ENCODE results near the gene CD72.

CD72 gene

DNA sequence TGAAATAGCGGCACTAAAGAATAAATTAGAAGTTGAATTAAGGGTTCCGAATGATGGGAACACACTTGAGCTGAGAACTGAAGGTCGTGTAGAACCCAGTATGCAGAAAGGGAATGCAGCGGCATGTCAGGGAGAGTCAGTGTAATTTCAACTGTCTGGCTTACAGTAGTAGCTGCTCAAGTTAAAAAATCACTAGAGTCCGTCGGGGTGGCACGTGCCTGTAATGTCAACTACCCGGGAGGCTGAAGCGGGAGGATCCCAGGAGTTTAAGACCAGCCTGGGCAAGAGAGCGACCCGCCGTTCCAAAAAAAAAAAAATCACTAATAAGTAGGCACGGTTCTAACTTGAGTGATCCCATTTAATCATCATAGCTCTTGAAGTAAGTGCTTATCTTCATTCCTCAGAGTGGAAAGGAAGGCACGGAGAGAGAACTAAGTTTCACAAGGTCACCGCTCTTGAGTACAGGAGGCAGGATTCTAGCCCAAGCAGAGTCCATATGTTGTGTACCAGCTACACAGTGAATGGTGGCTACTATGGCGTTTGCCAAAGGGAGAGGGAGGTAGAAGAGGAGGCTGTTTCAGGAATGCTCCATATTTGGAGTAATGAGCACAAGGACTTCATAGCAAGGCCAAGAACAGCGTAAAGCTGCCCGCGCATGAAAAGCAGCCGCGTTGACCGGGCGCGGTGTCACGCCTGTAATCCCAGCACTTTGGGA lies 38.8 kb upstream of the CD72 start:
- peak overlapping the region; percentile 80 for H3K27ac ChIP-seq
- no peak for TF ChIP-seq ZFX (IDR thresholded peaks at IDR 0.05)
- TF ChIP-seq, protein P1, sequence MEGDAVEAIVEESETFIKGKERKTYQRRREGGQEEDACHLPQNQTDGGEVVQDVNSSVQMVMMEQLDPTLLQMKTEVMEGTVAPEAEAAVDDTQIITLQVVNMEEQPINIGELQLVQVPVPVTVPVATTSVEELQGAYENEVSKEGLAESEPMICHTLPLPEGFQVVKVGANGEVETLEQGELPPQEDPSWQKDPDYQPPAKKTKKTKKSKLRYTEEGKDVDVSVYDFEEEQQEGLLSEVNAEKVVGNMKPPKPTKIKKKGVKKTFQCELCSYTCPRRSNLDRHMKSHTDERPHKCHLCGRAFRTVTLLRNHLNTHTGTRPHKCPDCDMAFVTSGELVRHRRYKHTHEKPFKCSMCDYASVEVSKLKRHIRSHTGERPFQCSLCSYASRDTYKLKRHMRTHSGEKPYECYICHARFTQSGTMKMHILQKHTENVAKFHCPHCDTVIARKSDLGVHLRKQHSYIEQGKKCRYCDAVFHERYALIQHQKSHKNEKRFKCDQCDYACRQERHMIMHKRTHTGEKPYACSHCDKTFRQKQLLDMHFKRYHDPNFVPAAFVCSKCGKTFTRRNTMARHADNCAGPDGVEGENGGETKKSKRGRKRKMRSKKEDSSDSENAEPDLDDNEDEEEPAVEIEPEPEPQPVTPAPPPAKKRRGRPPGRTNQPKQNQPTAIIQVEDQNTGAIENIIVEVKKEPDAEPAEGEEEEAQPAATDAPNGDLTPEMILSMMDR (conservative IDR thresholded peaks at IDR 0.05): no peak

DNA sequence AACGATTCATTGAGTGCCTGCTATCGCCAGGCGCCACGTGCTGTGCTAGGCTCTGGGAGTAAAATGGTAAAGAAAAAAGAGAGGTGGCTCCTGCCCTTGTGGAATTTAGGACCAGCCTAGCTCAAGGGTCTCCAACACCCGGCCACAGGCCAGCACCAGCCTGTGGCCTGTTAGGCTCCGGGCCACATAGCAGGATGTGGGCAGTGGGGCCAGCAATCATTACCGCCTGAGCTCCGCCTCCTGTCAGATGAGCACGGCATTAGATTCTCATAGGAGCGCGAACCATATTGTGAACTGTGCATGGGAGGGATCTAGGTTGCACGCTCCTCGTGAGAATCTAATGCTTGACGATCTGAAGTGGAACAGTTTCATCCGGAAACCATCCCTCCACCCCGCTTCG lies 38.1 kb upstream of the CD72 start:
- H3K27ac ChIP-seq: no peak overlapping the region
- TF ChIP-seq ZFX (IDR thresholded peaks at IDR 0.05): no peak
- TF ChIP-seq, protein P1 (conservative IDR thresholded peaks at IDR 0.05): no peak

DNA sequence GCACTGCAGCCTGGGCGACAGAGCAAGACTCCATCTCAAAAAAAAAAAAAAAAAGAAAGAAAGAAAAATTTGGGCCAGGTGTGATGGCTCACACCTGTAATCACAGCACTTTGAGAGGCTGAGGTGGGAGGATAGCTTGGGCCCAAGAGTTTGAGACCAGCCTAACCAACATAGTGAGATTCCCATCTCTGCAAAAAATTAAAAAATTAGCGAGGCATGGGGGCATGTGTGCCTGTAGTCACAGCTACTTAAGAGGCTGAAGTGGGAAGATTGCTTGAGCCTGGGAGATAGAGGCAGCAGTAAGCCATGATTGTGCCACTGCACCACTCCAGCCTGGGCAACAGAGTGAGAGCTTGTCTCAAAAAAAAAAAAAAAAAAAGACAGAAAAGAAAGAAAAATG lies 35.4 kb upstream of the CD72 start:
- no peak overlapping the region for H3K27ac ChIP-seq
- TF ChIP-seq ZFX (IDR thresholded peaks at IDR 0.05): no peak

- no peak overlapping the region for H3K27ac ChIP-seq
- no peak for TF ChIP-seq ZFX (IDR thresholded peaks at IDR 0.05)
- TF ChIP-seq, protein P1 (conservative IDR thresholded peaks at IDR 0.05): no peak
These were observed 34.6 kb upstream of the CD72 start for GRCh38 chr9:35652829-35653209.

DNA sequence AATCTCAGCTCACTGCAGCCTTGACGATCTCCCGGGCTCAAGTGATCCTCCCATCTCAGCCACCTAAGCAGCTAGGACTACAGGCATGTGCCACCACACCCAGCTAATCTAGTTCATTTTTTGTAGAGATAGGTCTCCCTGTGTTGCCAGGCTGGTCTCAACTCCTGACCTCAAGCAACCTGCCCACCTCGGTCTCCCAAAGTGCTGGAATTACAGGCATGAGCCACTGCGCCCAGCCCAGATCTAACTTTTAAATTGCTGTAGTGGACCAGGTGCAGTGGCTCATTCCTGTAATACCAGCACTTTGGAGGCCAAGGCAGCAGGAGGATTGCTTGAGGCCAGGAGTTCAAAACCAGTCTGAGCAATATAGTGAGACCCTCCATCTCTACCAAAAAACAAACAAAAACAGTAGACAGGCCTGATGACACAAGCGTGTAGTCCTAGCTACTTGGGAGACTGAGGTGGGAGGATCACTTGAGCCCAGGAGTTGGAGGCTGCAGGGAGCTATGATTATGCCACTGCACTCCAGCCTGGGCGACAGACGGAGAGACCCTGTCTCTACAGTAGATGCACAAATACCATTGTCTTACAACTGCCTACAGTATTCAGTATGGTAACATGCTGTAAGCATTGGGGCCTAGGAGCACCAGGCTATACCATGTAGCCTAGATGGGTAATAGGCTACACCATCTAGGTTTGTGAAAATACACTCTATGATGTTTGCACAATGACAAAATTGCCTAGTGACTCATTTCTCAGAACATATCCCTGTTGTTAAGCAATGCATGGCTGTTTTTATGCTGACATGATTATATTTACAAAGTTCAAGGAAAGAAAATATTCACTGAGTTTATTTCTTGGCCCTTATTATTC lies 34.0 kb upstream of the CD72 start:
- H3K27ac ChIP-seq: no peak overlapping the region
- no peak for TF ChIP-seq ZFX (IDR thresholded peaks at IDR 0.05)
- TF ChIP-seq, protein P1 (conservative IDR thresholded peaks at IDR 0.05): no peak

- no peak within 1 kb of the TSS for H3K27ac ChIP-seq
- TF ChIP-seq ZFX (IDR thresholded peaks at IDR 0.05): no peak
- TF ChIP-seq, protein P1 (conservative IDR thresholded peaks at IDR 0.05): no peak
These were observed 32.3 kb upstream of the CD72 start, which contains the start of gene SIT1 for GRCh38 chr9:35650341-35651158. Gene SIT1, minus strand, starts transcription at chr9:35650931. Its CDS starts 78 bp downstream, at chr9:35650853.

DNA sequence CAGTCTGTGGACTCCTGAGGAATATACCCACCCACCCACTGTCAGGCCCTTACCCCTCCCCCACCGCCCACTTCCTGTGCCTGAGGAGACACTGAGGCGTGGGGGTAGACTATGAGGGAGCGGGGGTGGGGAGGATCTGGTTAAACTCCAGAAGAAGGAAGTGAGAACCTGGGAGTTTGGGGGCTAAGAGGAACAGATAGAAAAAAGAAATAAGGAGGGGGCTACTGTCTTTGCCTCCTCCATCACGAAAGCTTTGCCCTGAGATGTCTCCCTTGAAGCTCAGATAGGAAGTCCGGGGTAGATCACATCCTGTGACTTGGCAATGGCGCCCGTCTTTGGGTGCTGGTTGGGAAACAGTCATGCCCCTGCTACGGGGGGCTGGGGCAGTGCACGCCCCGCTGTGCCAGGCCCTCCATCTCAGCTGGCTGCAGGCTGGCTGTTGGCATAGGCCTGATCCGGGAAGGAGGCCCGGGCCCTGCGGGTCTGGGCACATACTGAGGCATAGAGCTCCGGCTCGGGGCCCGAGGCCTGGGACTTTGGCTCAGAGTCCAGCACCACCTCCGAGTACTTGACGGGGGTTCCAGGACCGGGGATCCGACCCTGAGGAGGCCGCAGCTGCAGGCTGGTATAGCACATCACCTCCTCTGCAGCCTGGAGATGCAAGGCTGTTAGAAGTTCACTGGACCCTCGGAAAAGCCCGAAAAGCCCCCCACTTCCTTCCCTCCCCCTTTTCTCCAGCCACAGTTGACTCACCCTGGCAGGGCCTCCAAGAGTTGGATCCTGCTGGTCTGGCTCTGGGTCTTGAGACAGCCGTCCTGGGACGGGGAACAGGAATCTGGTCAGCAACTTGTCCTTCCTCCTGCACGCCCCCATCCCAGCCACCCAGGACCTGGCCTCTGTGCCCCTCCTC lies 31.5 kb upstream of the CD72 start:
- H3K27ac ChIP-seq: no peak overlapping the region
- no peak for TF ChIP-seq ZFX (IDR thresholded peaks at IDR 0.05)
- TF ChIP-seq, protein P1 (conservative IDR thresholded peaks at IDR 0.05): no peak
